Hematopoietic multipotent progenitor cell treated with erythropoietin and hydrocortisone succinate and interleukin-3 and kit ligand, for 15 days (in vitro differentiated cells): Measurements from ENCODE around the gene CDH13.

ENCODE experiments used
- DNase-seq: peaks from one replicate; pipeline ENCODE4 v3.0.0-alpha.2; 2015; ENCODE audit warnings: low spot score

CDH13 gene

DNA sequence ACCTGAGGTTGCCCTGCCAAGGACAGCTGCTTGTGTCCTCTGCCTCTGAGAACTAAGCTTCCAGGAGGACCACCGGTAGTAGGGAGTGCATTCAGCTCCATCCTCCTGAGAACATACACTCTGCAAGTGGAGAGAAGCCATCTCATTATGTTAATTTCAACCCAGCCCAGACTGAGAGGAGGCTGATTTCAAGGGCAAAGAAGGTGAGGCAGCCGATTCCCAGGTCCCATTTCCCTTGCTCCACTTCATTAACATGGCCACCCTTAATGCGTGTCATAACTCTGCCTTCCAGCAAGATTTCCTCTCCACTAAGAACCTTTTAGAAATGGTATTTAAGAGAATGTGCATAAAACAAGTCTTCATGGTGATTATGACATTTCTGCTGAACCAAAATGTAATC is 72.5 kb downstream of the CDH13 start:
- no peak for DNase-seq

DNA sequence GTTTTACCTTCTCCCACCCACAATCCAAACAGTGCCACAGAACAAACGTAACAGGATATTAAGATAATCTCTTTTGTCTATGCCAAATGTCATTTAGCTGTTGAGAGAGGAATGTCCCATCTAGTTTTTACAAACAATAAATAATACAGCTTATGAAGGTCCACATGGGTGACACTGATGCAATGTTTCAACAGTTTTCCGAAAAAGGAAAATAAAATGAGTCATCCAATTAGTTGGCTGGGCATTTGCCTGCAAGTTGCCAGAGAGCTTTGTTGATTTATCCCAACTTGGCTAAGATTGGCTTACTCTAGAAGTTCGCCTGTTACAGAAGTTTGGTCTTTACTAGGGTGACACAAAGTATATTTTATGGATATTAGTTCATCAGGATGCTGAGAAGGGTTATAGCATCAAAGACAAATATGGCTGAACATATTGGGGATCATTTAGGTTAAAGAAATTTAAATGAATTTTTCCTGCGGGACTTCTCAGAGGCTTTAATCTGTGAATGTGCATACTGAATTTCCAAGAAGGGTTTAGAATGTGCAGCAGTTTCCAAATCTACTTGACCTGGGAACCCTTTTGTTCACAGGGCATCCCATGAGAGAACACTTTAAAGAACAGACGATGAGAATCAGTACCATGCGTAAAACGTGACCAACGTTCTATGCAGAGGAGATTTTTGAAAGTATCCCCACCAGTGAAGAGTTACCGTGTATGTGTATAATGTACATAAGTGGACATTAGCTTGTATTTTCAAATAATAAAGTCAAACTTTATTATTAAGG is 73.1 kb downstream of the CDH13 start:
- no peak for DNase-seq

DNA sequence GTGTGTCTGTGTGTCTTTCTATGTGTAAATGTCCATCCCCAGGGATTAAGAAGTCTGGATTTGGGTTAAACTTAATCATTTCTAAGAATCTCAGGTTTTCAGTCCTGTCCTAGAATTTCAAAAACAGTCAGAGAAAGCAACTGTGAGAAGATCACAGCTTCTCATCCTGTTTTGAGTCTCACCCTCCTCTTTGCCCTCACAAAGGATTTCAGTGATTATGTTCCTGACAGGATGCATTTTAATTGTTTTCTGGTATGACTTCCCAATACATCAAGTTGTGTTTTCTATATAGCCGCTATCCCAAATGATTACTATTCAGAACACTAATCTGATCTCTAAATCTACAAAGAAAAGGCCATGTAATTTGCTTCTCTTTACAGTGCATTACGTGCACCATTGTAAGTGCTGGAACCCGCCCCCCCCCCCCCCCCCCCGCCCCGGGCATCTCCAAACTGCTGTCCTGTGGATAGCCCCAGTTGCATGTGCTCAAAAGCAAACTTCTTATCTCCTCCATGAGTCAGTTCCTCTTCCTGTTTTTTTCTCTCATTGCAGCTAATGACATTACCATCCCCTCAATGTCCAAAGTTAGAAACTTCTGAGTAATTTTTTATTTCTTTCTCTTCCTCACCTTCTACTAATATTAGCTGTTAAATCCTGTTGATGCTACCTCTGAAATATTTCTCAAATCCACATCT is 73.9 kb downstream of the CDH13 start:
- DNase-seq, result no peak

- DNase-seq, result no peak
Measured at GRCh38 chr16:82701442-82701955, 74.7 kb downstream of the CDH13 start.

DNA sequence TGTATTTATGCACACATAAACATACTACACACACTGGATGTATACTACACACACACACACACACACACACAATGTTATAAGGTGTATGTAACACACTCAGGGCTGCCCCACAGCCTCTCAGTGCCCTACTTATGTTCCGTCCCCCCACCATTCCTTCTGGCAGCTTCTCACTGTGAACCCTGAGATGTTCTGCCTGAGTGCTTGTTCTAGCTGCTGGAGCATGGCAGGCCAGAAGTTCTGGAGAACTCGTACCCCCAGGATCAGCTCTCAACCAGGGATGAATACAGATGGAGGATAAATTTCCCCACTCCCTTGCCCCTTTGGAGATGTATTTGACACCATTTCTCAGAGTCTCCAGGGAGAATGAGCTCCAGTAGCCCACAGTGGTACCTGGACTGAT is 76.4 kb downstream of the CDH13 start:
- DNase-seq, result no peak

GRCh38 chr16:82703871-82704768 is 77.4 kb downstream of the CDH13 start:
- DNase-seq, result no peak

DNA sequence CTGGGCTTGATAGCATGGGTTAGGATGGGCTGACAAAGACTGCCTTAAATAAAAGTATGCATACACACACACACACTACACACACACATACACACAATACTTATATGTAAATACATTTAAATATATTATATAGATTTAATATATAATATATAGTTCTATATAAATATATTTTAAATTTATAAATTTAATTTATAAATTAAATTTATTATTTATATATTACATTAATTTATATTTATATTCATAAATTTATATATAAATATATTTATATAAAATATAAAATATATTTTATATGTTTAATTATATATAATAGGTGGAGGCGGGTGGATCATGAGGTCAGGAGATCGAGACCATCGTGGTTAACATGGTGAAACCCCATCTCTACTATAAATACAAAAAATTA is 83.2 kb downstream of the CDH13 start:
- DNase-seq, result no peak

GRCh38 chr16:82713778-82714177 is 87.0 kb downstream of the CDH13 start:
- DNase-seq, result no peak

DNA sequence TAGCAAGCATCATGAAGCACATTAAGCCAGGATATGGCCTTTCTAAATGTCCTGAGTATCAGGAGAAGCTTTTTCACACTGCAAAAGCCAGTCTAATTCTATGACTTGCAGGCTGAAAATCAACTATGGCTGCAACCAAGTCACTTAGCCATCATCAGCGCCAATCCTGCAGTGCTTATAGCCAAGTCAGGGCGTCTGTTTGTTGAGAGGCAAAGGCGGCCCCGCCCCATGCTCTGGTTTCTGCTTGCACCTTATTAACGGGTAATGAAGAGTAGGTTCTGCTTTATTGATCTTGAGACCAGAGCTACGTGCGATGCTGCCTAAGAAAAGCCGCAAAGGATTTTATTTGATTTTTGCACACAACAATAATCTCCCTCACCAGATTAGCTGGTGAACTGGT is 88.4 kb downstream of the CDH13 start:
- no peak for DNase-seq

- DNase-seq, result no peak
Measured at GRCh38 chr16:82715833-82716232, 89.1 kb downstream of the CDH13 start.

- no peak for DNase-seq
Measured at GRCh38 chr16:82716361-82716855, 89.6 kb downstream of the CDH13 start.

DNA sequence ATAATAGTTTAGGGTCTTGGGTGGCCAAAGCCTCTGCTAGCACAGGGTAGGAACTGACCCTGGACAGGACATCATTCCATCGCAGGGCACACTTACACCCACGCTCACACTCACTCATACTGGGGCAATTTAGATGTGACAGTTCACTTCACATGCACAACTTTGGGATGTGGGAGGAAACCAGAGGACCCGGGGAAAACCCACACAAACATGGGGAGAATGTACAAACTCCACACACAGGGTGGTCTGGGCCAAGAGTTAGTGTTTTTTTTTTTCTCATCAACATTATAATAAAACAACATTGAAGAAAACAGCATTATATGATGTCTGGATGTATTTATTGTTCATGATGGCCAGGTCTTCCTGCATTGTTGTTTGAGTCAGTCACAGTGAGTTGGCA is 93.6 kb downstream of the CDH13 start:
- no peak for DNase-seq

DNA sequence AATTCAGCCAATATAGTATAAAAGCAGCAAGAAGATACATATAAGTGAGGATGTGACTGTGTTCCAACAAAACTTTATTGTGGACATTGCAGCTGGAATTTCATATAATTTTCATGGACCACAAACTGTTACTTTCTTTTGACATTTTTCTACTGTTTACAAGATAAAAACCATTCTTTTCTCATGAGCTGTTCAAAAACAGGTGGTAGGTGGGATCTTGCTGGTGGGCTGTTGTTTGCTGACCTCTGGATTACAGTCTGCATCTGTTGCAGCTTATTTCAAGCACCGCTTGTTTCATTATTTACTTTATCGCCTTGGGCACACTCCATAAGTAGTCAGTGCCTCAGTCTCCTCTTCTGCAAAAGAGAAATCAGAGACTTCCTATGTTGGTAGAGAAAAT is 99.5 kb downstream of the CDH13 start:
- DNase-seq, result no peak

DNA sequence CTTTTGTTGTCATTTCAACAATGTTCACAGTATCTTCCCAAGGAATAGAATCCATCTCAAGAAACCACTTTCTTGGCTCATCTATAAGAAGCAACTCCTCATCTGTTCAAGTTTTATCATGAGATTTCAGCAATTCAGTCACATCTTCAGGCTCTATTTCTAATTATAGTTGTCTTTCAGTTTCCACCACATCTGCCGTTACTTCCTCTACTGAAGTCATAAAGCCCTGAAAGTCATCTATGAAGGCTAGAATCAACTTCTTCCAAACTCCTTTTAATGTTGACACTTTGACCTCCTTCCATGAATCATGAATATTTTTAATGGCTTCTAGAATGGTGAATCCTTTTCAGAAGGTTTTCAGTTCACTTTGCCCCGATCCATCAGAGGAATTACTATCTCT is 102.1 kb downstream of the CDH13 start:
- no peak for DNase-seq

DNA sequence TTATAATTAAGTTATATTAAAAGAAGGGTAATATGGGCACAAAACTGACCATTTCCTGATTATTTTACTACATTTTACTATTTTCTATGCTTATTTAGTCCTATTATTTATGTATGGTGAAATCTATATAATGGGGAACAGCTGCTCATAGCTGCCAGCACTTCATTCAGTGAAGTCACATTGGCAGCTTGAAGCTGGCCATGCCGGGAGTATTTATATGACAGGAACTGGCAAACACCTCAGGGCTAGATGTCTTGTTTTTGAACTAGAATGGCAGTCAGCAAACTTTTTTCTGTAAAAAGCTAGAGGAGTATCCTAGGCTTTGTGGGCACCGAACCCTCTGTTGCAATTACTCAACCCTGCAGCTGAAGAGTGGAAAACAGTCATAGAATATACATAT is 104.1 kb downstream of the CDH13 start:
- DNase-seq, result no peak

DNA sequence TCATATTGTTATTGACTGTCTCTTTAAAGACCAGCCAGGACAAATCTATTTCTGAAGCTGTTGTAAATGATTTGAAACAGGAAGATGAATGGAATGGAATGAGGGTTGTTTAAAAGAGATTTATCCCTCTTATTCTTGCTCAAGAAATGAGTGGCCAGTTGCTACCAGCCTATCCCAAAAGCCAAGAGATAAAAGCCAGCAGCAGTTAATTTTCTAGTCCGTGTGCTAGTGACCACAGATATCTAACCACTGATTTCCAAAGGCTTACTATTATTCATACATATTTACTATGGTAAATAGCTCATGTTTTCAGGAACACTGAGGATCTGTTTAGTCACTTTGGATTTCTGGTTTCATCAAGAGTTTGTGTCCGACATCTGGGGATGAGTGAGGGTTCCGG is 105.7 kb downstream of the CDH13 start:
- no peak for DNase-seq

GRCh38 chr16:82735186-82735585 is 108.4 kb downstream of the CDH13 start:
- DNase-seq, result no peak

DNA sequence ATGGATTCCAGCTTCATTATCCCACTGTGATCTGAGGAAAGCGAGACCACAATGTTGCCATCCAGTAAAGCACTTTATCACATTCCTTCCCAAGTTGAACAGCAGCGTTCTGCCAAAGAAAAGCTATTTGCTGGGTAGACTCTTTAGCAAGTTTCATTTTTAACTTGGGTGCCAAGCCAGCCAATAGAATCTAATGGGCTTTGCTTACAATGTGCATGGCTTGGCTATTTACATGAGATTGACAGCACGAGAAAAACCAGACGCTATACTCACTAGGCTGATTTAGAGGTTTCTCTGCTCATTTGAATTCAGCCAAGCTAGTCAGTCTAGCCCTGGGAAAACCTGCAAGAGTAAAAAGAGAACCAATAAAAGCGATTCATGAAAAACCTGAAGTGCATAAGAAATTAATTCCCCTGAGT is 108.9 kb downstream of the CDH13 start:
- DNase-seq, result no peak

- no peak for DNase-seq
Measured at GRCh38 chr16:82736224-82736623, 109.5 kb downstream of the CDH13 start.

- no peak for DNase-seq
Measured at GRCh38 chr16:82738699-82739098, 111.9 kb downstream of the CDH13 start.

DNA sequence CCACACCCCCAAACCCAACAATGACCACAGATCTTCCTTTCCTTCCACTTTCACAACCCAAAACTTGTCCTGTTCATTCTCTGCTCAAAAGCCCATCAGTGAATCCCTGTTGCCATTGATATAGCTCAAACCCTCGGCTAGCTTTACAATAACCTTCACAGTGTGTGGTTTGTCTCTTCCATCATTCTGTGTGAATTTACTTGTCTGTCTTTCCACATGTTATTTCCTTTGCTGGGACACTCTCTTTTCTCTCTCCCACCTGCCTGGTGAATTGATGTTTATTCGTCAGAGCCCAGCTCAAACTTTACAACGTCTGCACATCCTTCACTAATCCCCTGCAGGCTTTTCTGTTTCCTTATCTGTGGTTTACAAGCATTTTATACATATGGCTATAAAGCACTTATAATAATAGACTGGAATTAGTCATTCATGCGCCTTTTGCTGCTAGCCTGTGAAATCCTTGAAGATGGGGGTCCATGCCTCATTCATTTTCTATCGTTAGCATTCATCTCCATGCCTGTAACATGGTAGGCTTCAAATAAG is 114.4 kb downstream of the CDH13 start:
- no peak for DNase-seq

GRCh38 chr16:82744958-82745357 is 118.2 kb downstream of the CDH13 start:
- no peak for DNase-seq
